Measurements from ENCODE around the gene OTOP2.
"Not testable (repeated sequence)": the region's sequence is repeated elsewhere in the genome, so short reads cannot be mapped to it uniquely, and the experiment has no call there.

OTOP2 gene

GRCh38 chr17:74901353-74902135 lies 22.5 kb upstream of the OTOP2 start:
- DNase-seq (ENCODE audit: low spot score): no peak

DNA sequence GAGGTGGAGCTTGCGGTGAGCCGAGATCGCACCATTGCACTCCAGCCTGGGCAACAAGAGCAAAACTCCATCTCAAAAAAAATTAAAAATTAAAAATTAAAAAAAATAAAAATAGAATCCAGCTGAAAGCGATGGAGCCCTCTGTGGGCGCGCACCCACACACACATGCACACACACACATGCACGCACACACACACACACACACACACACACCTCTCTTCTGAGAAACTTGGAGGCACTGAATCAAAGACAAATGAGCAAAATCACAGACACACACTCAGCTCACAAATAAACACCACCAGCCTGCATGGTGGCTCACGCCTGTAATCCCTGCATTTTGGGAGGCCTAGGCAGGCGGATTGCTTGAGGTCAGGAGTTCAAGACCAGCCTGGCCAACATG lies 21.0 kb upstream of the OTOP2 start:
- no peak for DNase-seq (ENCODE audit: low spot score)

DNA sequence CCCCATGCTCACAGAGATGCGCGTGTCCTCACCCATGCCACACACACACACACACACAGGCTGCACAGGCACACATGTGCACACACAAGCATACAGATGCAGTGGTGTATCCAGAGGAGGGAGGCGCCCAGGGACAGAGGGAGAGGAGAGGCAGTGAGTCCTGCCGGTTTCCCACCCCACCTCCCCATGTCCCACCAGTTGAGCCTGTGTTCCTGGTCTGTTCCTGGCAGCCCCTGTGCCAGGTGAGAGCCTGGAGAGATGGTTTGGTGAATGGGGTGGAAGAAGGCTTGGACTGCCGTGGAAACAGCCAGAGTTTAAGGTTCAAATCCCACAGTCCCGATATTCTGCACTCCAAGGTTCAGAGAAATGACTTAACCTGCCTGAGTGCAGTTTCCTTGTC lies 20.4 kb upstream of the OTOP2 start:
- DNase-seq (ENCODE audit: low spot score): no peak

GRCh38 chr17:74904687-74905409 lies 19.2 kb upstream of the OTOP2 start:
- no peak for DNase-seq (ENCODE audit: low spot score)

DNA sequence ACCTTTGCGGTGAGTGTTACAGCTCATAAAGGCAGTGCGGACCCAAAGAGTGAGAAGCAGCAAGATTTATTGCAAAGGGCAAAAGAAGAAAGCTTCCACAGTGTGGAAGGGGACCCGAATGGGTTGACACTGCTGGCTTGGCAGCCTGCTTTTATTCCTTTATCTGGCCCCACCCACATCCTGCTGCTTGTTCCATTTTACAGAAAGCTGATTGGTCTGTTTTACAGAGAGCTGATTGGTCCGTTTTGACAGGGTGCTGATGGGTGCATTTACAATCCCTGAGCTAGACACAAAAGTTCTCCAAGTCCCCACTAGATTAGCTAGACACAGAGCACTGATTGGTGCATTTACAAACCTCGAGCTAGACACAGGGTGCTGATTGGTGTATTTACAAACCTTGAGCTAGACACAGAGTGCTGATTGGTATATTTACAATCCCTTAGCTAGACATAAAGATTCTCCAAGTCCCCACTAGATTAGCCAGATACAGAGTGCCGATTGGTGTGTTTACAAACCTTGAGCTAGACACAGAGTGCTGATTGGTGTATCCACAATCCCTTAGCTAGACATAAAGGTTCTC lies 17.8 kb upstream of the OTOP2 start:
- DNase-seq (ENCODE audit: low spot score): not testable (repeated sequence)

- DNase-seq (ENCODE audit: low spot score): no peak
Observed at GRCh38 chr17:74907012-74907411, 17.1 kb upstream of the OTOP2 start.

GRCh38 chr17:74909097-74909496 lies 15.0 kb upstream of the OTOP2 start:
- DNase-seq (ENCODE audit: low spot score): not testable (repeated sequence)

GRCh38 chr17:74911423-74911822 lies 12.7 kb upstream of the OTOP2 start:
- DNase-seq (ENCODE audit: low spot score): not testable (repeated sequence)

DNA sequence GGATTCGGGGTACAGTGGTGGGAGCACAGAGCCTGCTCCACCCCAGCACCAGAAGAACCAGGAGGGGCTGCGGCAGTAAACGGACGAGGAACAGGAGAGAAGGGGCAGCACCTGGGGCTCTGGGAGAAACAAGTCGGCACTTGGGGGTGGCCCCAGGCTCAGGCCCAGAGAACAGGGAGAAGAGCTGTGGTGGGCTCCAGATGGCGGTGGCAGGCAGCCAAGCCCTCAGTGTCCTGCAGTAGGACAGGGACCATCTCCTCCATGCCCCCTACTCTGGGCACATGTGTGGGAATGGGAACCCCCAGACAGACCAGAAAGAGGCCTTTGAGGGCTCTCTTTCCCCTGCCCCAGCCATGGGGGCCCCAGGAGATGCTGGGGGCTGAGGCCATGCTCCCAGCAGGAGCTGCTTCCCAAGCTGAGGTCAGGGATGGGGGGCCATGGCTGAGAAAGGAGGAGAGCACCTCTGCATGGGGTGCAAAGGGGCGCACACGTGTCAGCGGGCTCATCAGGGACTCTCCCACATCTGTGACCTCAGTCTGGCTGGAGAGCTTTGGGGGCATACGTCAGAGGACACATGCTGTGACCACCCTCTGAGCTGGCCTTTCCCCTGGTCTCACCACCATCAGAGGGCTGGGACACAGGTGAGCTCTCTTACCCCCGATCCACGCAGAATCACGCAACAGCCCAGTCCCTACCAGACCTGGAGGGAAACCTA lies 7.8 kb upstream of the OTOP2 start:
- no peak for DNase-seq (ENCODE audit: low spot score)

- no peak for DNase-seq (ENCODE audit: low spot score)
Observed at GRCh38 chr17:74916851-74917199, 7.2 kb upstream of the OTOP2 start.

DNA sequence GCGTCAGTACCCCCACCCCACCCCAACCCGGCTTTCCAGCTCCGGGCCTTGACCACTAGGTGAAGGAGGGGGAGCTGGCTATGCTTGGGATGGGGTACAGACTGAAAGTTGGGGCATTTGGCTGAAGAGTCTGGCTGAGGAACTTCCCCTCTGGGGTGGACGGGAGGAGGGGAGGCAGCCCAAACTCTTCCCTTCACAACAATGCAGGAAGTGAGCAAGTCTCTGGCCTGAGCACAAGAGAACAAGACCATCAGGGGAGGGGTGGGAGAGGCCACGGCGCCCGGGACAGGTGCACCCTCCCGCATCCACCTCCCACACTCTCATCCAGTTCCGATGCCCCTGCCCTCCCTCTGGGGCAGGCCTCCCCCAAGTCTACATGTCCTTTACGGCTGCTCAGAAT lies 6.6 kb upstream of the OTOP2 start:
- peak; percentile 38 for DNase-seq (ENCODE audit: low spot score)

DNA sequence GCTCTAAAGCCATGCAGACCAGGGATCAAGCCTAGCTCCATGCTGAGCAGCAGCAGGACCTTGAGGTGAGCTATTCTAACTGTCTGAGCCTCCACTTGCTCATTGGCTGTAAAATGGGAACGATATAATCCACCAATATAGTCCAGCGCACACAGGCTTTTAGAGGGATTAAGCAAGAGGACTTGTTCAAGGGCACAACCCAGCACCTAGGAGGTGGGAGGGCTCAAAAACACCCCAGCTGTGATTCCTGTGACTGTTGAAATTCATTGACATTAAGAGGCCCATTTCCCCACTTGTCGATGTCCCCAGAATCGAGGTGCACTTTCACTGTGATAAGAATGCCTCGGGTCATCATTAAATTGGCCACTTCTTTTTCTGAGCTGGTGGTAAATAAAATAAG lies 5.2 kb upstream of the OTOP2 start:
- DNase-seq (ENCODE audit: low spot score): no peak

DNA sequence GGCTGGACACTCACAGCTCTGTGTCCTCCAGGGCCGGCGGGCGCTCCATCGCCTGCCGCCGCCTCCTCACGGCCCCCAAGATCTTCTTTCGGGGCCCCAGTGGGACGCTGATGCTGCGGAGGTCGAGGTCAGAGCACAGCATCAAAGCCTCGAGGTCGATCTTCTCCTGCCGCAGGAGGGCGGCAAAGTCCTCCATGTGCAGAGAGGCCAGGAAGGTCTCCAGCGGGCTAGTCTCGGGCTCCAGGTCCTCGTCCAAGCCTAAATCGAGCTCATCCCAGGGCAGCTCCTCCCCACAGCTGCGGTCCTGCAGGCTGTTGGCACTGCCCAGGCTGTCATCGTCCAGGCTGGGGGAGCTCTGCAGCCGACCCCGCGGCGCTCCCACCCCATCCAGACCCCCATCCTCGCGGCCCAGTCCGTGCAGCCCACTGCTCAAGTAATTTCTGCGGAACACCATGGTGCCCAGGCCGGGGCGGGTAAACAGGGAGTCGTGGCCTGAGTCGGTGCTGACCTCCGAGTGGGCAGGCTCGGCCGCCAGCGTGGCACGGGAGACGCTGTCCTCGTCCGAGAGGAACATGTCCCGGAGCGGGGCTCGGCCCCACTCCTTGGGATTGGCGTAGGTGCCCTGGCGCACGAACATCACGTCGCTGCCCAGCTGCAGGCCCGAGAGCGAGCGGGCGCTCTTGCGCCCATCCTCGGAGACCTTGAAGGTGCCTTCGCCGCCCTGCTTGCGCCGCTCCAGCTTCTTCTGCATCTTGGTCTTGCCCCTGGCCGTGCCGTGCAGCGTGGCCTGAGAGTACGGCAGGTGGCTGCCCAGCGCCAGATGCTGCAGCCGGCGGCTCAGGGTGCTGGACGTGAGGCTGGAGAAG lies 4.4 kb upstream of the OTOP2 start:
- no peak for DNase-seq (ENCODE audit: low spot score)

DNA sequence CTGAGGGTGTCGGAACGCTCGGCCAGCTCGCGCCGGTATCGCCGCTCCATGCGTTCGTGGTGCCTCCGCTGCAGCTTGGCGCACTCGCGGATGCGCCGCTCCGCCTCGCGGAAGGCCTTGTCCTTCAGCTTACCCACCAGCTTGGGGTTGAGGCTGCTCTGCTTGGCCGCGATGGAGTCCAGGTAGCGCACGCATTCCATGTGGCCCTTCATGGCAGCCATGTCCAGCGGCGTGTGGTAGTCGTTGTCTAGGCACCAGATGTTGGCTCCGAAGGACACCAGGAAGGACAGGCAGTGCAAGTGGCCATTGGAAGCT lies 3.8 kb upstream of the OTOP2 start:
- DNase-seq (ENCODE audit: low spot score): no peak

- no peak for DNase-seq (ENCODE audit: low spot score)
Observed at GRCh38 chr17:74920642-74921025, 3.4 kb upstream of the OTOP2 start.

- DNase-seq (ENCODE audit: low spot score): no peak
Observed at GRCh38 chr17:74921026-74921681, 2.9 kb upstream of the OTOP2 start.

DNA sequence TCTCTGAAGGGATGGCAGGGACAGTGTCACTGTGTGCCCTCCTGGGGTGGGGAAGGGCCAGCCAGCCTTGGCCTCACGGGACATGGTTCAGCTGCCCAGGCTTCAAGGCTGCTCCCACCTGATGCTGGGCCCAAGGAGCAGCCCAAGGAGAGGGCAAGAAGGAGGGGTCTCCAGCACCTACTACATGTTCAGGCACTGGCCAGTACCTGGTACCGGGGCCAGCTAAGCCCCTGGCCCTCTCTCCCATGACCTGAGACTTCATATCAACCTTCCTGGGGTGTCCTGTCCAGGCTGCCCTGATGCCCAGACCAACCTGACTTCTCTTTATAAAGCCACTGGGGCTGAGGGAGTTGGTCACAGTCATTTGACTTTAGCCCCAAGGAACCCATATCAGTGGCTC lies 2.3 kb upstream of the OTOP2 start:
- DNase-seq (ENCODE audit: low spot score): no peak

DNA sequence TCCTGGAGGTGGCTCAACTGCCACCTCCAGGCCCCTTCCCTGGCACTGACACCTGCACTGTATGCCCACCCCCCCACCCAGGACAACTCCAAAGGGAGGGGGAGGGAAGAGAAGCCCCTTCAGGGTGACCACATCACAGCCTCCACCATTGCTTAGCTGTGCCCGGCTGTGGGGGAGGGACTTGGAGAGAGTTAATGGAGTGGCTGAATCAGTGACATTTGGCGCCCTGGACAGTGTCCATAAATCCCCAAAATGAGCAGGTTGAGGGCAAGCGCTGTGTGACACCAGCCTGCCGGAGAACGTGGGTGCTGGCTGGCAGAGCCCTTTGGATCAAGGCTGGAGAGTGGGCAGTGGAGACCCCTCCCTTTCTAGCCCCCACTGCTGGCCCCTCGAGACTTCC lies 1.9 kb upstream of the OTOP2 start:
- DNase-seq (ENCODE audit: low spot score): no peak

DNA sequence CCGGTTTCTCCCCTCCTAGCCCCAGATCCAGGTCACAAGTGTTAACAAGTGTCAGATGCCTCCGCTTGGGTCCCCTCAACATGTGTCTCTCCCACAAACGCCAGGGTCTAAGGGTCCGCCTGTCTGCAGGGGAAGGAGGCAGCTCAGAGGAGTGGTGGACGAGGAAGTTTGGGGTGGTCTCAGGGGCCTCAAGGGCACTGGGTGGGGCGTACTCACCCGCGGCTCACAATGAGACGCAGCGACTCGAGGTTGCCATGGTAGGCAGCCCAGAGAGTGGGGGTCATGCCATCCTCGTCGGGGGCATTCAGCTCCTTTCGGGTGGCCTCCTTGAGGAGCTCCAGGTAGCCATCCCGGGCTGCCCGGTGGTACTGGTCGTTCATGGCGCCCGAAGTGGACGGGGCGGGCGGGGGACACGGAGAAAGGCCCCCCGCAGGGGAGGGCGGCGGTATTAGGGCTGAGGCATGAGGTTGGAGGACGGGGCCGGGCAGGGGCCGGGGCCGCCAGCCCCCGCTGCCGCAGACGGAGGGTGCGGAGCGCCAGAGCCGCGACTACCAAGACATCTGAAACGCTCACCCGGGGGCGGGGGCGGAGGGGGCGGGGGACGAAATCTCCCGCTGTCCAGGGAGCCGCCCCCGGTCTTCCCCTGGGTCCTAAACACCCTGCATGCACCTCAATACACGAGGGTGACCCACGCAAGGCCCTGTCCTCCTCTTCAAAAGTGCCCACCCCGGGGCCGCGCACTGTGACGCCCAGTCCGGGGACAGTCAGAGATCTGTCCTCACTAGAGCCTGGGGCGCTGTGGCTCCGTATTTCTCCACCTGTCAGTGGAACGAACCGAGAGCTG lies 1.2 kb upstream of the OTOP2 start, which contains the start of gene USH1G:
Gene USH1G, minus strand, starts transcription at position 562 of the 844 bp plus-strand sequence. Its CDS starts 182 bp downstream, at position 380.
- DNase-seq (ENCODE audit: low spot score): no peak

GRCh38 chr17:74923538-74924249 lies 379 bp upstream of the OTOP2 start:
- DNase-seq (ENCODE audit: low spot score): peak; percentile 55

Data from Ammon's horn (tissue), 1 donor.